Glomerular endothelial cell (primary cell): ENCODE results near the gene CLDN6. TPM values are rescaled to one million over a fixed set of nuclear protein-coding genes. Genes with fewer than 3 reads are reported as not detected.
"Not testable (repeated sequence)": the region's sequence is repeated elsewhere in the genome, so short reads cannot be mapped to it uniquely, and the experiment has no call there.

Experiments used
- DNase-seq: peaks from one replicate; pipeline ENCODE4 v3.0.0-alpha.2; 2011; ENCODE audit warnings: low read depth, low spot score; ENCODE audit errors: extremely low read depth
- total RNA-seq: library from RNA; depleted of rRNA; stranded (reverse); fragments of >200 nt; gene quantifications from 2 replicates; pipeline ENCODE4 v1.2.3, GENCODE V29; 2015

Gene CLDN6, protein sequence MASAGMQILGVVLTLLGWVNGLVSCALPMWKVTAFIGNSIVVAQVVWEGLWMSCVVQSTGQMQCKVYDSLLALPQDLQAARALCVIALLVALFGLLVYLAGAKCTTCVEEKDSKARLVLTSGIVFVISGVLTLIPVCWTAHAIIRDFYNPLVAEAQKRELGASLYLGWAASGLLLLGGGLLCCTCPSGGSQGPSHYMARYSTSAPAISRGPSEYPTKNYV
- total RNA-seq: 0.12 and 12.9 TPM in 2 replicates

DNA sequence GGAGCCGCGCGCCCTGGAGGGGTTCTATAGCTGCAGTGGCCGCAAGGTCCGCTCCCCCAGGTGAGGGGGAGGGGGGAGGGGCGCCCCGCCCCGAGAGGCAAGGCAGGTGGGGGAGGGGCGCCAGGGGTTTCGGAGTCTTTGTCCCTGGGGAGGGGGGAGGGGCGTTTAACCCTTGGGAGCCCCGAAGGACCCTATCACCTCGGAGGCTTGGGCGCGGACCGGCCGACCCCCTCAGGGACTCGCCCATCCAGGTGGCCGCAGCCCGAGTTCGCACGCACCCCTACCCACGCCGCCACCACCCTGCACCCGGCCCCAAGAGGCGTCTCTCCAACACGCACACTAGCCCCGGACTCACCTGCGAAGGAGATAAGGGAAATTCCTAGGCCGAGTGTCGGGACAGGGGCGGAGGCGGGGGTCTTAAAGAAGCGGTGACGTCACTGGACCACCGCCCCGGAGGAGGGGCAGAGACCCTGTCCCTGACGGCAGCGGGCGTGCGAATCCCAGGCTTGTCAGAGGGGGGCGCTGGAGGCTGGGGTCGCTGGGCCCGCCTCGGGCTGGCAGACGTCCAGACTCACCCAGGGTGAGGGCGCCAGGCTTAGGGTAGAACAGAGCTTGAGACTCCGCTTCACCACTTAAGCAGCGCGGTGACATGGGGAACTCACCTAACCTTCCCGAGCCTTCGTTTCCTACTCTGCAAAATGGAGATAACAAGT is at the start of gene CLDN6:
Gene CLDN6 (minus strand): TSS at position 390 of the 713 bp plus-strand sequence. CDS start 2,162 bp downstream, outside the sequence.
- no peak for DNase-seq

DNA sequence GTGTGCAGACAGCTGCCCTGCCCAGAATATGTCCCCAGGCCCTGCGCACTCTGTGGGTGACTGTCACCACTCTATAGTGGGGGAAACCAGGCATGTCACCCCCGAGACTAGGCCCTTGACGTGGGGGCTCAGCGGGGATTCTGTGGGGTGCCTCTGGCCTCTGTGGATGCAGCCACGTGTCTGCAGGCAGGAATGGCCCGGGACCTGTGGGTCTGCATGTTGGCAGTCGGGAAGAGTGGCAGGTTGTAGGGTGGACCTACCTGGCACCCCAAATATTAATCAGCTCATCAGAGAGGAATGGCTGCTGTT is 48.4 kb upstream of the CLDN6 start:
- DNase-seq: no peak

DNA sequence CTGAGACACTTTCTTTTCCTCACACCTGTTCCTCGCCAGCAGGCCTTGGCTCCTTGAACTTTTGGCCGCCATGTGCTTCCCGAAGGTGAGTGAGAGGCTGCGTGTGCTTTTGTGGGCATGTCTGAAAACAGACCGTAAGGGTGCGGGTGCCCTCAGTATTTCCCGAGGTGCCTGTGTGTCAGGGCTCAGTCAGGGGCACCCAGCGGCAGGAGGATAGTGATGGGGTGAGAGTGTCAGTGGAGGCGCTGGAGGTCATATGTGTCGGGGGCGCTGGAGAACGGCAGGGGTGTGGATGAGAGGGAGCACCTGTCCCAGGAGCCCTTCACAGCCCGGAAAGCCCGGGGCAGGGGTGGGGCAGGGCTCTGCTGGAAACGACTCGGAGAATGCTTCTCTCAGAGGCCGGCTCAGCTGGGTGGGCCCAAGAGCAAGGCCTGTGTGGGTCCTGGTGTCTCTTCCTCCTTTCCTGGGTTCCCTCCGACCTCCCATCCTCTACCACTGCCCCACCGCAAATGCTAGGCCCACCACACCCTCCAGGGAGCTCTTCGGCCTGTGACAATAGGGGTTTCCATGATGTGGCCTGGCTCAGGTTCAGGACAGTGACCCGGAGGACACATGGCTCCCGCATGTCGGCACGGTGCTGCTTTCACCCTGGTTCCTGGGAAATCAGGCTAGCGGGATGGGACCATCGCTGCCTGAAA is 47.9 kb upstream of the CLDN6 start:
- no peak for DNase-seq

DNA sequence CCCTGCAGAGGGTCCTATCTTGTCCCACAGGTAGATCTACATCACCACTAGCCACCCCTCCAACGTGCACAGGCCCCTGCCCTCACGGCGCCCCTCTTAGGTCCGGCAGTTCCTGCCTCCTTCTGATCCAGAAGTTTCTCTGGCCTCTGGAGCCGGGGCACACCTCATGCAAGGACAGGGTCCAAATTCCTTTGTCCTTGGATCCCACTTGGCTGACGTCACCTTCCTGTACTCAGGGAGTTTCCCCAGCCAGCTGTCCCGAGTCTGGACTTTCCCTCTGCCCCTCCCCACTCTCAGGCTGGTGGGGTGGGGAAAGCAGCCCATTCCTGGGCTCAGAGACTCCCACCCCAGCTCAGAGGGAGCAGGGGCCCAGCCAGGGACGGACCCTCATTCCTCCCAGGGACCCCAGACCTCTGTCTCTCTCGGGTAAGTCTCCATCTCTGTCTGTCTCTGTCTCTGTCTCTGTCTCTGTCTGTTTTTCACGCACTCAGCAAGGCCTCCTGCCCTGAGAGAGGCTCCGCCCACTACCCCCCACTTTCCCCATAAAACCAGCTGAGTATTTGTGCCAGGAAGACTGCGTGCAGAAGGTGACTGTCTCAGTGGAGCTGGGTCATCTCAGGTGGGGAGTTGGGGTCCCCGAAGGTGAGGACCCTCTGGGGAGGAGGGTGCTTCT is 47.2 kb upstream of the CLDN6 start, which contains the start of gene IL32:
Gene IL32 (plus strand): TSS at position 572 of the 673 bp plus-strand sequence. CDS start 172 bp downstream, outside the sequence.
- DNase-seq: no peak

DNA sequence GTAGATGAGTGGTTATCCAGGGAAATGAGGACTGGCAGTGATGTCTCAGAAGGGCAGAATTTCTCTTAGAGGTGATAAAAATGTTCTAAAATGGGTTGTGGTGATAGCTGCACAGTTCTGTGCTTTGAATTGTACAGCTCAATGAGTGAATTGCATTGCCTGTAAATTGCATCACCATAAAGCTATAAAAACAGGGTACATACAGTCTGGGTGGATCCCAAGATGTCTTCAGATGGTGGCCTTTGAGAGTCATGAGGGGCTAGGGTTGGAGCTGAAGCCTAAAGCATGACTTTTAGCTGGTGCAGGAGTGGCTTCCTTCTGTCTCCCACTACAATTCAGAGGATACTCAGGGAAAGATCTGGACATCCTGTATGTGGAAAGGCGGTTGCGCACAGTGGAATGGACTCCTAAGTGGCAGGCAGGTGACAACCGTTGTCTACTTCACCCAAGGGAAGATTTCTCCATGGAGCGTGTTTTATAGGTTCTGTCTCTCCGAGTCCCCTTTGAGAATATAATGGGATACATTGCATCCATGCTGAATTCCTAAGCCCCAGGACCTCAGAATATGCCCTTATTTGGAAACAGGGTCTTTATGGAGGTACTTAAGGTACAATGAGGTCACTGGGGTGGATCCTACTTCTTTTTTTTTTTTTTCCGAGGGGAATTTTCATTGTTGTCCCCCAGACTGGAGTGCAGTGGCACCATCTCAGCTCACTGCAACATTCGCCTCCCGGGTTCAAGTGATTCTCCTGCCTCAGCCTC is 45.8 kb upstream of the CLDN6 start:
- DNase-seq: no peak

DNA sequence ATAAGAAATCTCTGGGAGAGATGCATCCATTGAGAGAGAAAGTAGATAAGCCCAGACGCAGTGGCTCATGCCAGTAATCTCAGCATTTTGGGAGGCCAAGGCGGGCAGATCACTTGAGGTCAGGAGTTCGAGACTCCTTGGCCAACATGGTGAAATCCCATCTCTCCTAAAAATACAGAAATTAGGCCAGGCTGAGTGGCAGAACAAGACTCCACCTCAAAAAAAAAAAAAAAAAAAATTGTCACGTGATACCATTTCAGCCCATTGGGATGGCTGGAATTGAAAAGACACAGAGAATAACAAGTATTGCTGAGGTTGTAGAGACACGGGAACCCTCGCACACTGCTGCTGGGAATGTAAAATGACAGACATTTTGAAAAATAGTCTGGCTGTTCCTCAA is 44.6 kb upstream of the CLDN6 start:
- DNase-seq: no peak

DNA sequence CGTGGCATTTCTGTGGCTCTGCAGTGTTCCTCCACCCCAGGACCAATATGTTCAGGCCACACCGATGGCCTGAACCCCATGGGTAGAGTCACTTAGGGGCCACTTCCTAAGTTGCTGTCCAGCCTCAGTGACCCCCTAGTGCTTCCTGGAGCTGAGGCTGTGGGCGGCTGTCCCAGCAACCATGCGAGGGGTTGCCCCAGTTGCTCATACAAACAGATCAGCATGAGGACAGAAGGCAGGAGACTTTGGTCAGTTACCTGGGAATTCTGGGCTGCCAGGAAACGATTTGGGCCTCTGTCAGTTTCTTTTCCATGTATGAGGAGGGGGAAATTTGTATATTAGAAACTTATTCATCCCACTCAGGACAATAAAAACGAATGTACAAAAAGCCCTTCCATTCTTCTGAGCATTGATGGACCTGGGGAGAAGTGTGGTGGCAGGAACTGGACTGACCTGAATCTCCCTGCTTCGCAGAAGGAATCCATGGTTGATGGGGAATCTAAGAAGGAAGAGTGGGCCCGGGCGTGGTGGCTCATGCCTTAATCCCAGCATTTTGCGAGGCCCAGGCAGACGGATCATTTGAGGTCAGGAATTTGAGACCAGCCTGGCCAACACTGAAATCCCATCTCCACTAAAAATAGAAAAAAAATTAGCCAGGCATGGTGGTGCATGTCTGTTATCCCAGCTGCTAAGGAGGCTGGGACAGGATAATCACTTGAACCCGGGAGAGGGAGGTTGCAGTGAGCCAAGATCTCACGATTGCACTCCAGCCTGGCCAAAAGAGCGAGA is 42.5 kb upstream of the CLDN6 start:
- no peak for DNase-seq

DNA sequence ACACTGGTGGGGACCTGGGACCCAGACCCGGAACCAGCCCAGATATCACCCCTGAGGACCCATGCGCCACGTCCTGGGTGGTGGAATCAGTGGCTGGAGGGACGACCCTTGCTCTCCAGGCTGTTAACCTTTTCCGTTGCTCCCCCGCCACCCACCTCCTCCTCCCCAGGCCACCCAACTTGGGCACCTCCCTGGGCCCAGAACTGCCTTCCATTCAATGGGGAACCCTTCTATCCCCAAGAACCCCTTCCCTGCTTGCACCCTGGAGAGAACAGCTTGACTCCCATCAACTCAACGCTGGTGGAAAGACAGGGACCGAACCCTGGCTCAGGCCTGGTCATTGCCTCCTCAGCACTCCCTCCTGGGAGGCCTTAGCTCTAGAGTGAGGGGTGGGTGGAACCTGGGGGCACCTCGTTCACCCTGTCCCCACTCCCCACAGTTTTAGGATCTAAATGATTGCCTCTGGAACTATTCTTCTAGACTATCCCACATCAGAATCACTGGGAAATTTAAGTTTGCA is 41.8 kb upstream of the CLDN6 start:
- no peak for DNase-seq

DNA sequence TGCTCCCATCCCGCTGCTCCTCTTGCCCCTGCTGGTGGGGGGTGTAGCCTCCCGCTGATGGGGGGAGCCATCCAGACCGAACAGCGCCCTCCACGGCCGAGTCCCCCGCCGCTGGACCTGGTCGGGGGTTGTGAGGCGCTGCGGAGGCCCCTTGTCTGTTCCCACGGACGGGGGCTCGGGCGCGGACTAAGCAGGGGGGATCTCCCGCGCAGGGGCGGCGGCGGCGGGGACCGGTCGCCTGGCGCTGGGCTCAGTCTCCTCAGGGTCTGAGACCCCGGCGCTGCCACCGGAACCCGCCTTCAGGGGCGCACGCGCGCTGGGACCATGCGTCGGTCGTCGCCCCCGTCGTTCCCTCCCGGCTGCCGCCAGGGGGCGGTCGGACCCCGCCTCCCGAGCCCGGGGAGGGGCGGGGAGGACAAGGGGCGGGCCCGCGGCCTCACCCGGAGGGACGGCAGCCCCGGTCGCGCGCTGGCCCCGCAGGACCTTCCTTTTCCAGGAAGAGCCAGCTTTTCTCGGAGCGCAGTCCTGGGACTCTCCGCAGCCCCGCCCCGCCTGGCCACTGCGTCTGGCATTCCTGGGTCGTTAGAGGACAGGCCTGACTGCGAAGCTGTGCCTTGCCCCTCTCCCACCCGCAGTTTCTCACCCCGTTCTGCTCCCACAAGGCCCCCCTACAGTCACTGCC is 41.2 kb upstream of the CLDN6 start:
- no peak for DNase-seq

DNA sequence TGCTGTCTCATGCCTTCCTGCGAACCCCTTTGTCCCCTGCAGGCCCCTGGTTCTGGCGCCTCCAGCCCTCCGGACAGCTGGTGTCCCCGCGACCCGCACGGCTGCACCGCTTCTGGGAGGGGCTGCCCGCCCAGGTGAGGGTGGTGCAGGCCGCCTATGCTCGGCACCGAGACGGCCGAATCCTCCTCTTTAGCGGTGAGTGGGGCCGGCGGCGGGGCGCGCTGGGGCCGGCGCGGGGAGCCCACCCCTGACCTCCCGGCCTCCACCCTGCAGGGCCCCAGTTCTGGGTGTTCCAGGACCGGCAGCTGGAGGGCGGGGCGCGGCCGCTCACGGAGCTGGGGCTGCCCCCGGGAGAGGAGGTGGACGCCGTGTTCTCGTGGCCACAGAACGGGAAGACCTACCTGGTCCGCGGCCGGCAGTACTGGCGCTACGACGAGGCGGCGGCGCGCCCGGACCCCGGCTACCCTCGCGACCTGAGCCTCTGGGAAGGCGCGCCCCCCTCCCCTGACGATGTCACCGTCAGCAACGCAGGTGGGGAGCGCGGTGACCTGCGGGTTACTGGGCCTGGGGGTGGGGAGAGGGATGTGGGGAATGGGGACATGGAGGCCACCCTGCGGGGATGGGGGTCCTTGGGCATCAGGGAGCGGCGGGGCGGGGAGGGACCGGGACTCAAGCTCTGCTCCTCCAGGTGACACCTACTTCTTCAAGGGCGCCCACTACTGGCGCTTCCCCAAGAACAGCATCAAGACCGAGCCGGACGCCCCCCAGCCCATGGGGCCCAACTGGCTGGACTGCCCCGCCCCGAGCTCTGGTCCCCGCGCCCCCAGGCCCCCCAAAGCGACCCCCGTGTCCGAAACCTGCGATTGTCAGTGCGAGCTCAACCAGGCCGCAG is 40.4 kb upstream of the CLDN6 start:
- no peak for DNase-seq

DNA sequence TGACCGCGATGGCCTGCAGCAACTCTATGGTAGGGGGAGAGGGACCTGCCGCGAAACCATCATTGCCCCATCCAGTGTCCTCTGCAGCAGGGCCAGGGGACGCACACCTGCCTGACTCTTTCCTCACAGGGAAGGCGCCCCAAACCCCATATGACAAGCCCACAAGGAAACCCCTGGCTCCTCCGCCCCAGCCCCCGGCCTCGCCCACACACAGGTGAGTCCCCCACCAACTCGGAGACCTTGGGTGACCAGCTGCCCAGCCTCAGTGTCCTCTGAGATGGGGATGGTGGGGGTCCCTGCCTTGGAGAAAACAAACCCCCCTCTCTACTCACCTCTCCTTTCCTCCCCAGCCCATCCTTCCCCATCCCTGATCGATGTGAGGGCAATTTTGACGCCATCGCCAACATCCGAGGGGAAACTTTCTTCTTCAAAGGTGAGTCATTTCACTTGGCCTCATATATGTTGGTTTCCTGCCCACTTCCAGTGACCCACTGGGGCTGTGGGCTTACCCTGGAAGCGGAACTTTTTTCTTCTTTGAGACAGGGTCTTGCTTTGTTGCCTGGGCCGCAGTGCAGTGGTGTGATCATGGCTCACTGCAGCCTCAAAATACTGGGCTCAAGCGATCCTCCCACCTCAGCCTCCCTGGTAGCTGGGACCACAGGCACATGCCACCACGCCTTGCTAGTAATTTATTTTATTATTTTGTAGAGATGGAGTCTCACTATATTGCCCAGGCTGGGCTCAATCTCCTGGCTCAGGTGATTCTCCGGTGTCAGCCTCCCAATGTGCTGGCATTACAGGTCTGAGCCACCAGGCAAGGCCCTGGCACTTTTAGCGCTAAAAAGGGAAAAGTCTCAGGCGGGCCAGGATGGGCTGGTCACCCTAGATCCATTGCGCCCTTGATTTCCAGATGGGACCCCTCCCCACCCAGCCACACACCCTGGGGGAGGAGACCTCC is 39.5 kb upstream of the CLDN6 start:
- no peak for DNase-seq

DNA sequence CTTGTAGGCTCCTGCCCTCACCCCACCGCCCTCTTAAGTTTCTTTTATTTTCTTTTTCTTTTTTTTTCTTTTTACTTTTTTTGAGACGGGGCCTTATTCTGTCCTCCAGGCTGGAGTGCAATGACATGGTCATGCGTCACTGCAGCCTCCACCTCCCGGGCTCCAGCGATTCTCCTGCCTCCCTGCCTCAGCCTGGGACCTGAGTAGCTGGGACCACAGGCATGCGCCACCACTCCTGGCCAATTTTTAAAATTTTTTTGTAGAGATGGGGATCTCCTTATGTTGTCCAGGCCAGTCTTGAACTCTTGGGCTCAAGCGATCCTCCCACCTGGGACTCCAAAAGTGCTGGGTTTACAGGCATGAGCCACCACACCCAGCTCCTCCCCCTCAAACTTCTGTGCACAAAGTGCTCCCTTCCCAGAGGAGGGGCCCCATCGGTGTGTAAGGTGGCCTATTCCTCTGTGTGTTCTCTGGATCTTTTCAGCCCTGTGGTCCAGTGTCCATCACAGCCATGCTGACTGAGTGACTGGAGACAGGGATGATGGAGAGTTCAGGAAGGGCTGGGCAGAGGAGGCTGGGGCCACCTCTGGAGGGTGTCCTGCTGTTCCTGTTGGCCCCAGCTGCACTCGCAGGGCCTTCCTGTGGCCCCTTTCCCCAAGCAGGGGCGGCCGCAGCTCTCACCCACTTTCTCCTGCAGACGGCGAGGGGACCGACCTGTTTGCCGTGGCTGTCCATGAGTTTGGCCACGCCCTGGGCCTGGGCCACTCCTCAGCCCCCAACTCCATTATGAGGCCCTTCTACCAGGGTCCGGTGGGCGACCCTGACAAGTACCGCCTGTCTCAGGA is 38.6 kb upstream of the CLDN6 start:
- no peak for DNase-seq

DNA sequence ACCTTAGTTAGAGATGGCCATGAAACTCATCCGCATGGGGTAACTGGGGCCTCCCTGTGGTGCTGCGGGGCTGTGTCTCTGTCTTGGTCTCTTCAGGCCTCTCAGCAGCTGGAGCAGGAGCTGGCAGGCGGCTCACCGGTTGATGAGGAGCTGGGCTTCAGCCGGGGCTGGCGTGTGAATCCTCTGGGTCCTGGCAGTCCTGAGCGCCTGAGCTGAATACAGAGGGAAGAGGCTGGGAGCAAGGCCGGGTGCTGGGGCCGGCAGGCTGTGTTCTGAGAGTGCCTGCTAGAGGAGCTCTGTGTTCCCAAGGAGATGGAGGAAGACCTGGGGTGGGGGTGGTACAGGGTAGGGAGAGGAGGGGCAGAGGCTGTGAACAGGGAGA is 37.7 kb upstream of the CLDN6 start:
- DNase-seq: not testable (repeated sequence)

DNA sequence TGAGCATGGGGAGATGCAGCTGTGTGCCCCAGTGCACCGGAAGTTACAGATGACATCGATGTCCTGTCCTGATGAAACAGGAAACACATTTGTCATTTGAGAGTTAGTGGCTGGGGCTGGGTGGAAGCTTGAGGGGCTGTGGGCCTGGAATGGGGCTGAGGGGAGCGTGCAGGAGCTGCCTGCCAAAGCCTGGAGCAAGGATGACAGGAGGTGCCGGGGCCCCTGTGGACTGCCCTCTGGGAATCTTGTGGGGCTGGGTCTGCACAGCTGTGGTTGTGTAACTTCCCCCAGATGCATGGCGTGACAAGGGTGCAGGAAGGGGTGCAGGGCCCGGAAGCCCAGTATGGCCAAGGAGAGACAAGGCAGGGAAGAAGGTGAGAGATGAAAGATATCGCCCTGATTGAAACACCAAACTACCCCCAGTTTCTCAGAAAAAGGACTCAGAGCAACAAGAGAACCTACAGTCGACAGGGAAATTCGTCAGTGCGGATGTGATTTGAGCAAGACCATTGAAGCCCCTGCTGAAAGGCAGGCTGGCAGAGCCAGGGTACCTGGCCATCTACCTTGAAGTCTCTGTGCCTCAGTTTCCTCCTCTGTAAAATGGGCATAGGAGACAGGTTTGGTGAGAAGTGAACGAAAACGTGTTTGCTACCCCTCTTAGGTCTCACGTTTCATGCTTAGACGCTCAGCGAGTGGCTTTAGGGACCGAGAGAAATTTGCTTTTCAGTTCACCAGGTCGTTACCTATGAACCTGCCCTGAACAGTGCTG is 37.2 kb upstream of the CLDN6 start:
- DNase-seq: no peak

DNA sequence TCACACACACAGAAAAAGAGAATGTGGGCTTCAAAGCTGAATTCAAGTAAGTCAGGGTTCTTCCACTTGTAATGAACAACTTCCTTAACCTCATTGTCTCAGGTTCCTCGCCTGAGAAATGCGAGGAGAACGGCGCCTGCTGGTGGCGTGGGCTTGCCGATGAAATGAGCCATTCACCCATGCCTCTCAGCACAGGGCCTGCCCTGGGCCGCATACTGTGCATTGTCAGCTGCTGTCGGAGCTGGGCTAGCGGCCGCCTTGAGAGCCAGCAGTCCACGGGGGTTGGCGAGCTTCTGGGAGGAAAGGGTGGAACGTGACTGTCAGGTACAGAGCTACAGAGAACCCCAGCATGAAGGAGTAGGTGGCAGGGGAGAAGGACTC is 35.3 kb upstream of the CLDN6 start:
- not testable (repeated sequence) for DNase-seq
